Measurements from ENCODE around the gene IL17D.

The IL17D gene

GRCh38 chr13:20684546-20684945 is 19.0 kb upstream of the IL17D start:
- Histone ChIP-seq H3F3A (ENCODE audit: insufficient read depth) (no peaks in the 10 kb centered on the region), H3K27me3 (ENCODE audit: low read length) (no peaks in the 10 kb centered on the region), H3K4me2 (ENCODE audit: low read depth, low read length, poor library complexity, severe bottlenecking) (no peak overlapping the region), H2AFZ (ENCODE audit: low read depth, low read length, severe bottlenecking) (no peak overlapping the region), H3K79me2 (ENCODE audit: insufficient read depth, low read length) (no peaks in the 10 kb centered on the region), H4K20me1 (ENCODE audit: low read depth, low read length) (no peaks in the 10 kb centered on the region), H3K9ac (ENCODE audit: low read length) (no peak overlapping the region), H3K4me3 (ENCODE audit: insufficient read depth, low read length, poor library complexity, severe bottlenecking) (no peak overlapping the region), H3K9me2 (replicated peaks; ENCODE audit: insufficient read depth, low read length) (no peaks in the 10 kb centered on the region), H3K36me3 (ENCODE audit: low read length) (no peaks in the 10 kb centered on the region), H3K27ac (ENCODE audit: low read depth, low read length) (no peak overlapping the region), H3K9me3 (ENCODE audit: insufficient read depth, low read length) (no peaks in the 10 kb centered on the region)
- TF ChIP-seq CTCF (IDR thresholded peaks at IDR 0.05; ENCODE audit: insufficient read depth, low read length, poor library complexity, severe bottlenecking) (no peak), EZH2phosphoT487 (conservative IDR thresholded peaks at IDR 0.05; ENCODE audit: low read length) (no peak)

- no peaks in the 10 kb centered on the region for H3K9me3 ChIP-seq (ENCODE audit: insufficient read depth, low read length)
- H3K9me2 ChIP-seq (replicated peaks; ENCODE audit: insufficient read depth, low read length), result no peaks in the 10 kb centered on the region
- no peak overlapping the region for H3K9ac ChIP-seq (ENCODE audit: low read length)
- no peak overlapping the region for H2AFZ ChIP-seq (ENCODE audit: low read depth, low read length, severe bottlenecking)
- H3K4me2 ChIP-seq (ENCODE audit: low read depth, low read length, poor library complexity, severe bottlenecking), result no peak overlapping the region
- no peaks in the 10 kb centered on the region for H3K27me3 ChIP-seq (ENCODE audit: low read length)
- H4K20me1 ChIP-seq (ENCODE audit: low read depth, low read length), result no peaks in the 10 kb centered on the region
- H3K79me2 ChIP-seq (ENCODE audit: insufficient read depth, low read length), result no peaks in the 10 kb centered on the region
- TF ChIP-seq CTCF (IDR thresholded peaks at IDR 0.05; ENCODE audit: insufficient read depth, low read length, poor library complexity, severe bottlenecking) (no peak), EZH2phosphoT487 (conservative IDR thresholded peaks at IDR 0.05; ENCODE audit: low read length) (no peak)
- H3F3A ChIP-seq (ENCODE audit: insufficient read depth), result no peaks in the 10 kb centered on the region
- no peak overlapping the region for H3K4me3 ChIP-seq (ENCODE audit: insufficient read depth, low read length, poor library complexity, severe bottlenecking)
- H3K27ac ChIP-seq (ENCODE audit: low read depth, low read length), result no peak overlapping the region
- no peaks in the 10 kb centered on the region for H3K36me3 ChIP-seq (ENCODE audit: low read length)
Observed at GRCh38 chr13:20685092-20685491, 18.4 kb upstream of the IL17D start.

- Histone ChIP-seq H3K27me3 (ENCODE audit: low read length) (no peaks in the 10 kb centered on the region), H2AFZ (ENCODE audit: low read depth, low read length, severe bottlenecking) (no peak overlapping the region), H3K4me3 (ENCODE audit: insufficient read depth, low read length, poor library complexity, severe bottlenecking) (no peak overlapping the region), H3K9me3 (ENCODE audit: insufficient read depth, low read length) (no peaks in the 10 kb centered on the region), H3K4me2 (ENCODE audit: low read depth, low read length, poor library complexity, severe bottlenecking) (no peak overlapping the region), H4K20me1 (ENCODE audit: low read depth, low read length) (no peaks in the 10 kb centered on the region), H3F3A (ENCODE audit: insufficient read depth) (no peaks in the 10 kb centered on the region), H3K79me2 (ENCODE audit: insufficient read depth, low read length) (no peaks in the 10 kb centered on the region), H3K9me2 (replicated peaks; ENCODE audit: insufficient read depth, low read length) (no peaks in the 10 kb centered on the region), H3K36me3 (ENCODE audit: low read length) (no peaks in the 10 kb centered on the region), H3K9ac (ENCODE audit: low read length) (no peak overlapping the region), H3K27ac (ENCODE audit: low read depth, low read length) (no peak overlapping the region)
- TF ChIP-seq CTCF (IDR thresholded peaks at IDR 0.05; ENCODE audit: insufficient read depth, low read length, poor library complexity, severe bottlenecking) (no peak), EZH2phosphoT487 (conservative IDR thresholded peaks at IDR 0.05; ENCODE audit: low read length) (no peak)
Observed at GRCh38 chr13:20686167-20686566, 17.3 kb upstream of the IL17D start.

All from SU-DHL-6 (cell line).